Epidermal melanocyte (primary cell): Measurements from ENCODE around the gene GABBR1.
"Not testable (repeated sequence)": the region's sequence is repeated elsewhere in the genome, so short reads cannot be mapped to it uniquely, and the experiment has no call there.

Source experiments
- DNase-seq: peaks from one replicate; pipeline ENCODE4 v3.0.0; 2011; ENCODE audit warnings: low spot score; ENCODE audit not compliant: insufficient read length

Gene GABBR1

DNA sequence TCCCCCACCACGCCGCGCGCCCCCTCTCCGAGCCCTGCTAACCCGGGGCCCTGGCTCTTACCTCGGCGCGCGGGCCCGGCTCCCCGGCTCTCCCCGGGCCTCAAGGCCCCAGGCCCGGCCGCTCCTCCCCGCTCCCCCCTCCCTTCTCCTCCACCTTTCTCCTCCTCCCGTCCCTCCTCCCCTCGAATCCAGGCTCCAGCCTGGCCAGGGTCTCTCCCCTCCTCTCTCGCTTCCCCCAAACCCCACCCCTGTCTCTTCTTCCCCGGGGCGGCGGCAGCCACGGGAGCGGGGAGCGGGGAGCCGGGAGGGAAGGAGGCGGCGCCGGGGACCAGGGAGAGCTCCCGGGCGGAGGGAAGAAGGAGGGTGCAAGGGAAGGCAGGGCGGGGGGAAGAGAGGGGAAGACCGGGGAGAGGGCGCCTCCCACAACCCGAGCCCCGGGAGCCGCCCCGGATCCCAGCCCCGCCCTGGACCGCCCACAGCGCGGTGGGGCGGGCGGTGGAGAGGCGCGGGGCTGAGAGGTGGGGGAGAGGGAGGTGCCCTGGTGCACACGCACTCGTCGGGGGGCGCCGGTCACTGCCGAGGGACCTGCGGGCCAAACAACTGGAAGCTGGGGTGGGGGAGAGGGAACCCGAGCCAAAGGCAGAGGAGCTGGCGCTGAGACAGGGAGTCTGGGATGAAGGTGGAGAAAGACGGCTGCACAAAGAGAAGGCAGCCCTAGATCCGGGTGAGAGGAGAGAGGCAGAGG lies at the start of gene GABBR1:
GABBR1 (minus strand) TSS at position 395 of the 745 bp plus-strand sequence. CDS start 798 bp downstream, outside the sequence.
- peak; percentile 93 for DNase-seq

DNA sequence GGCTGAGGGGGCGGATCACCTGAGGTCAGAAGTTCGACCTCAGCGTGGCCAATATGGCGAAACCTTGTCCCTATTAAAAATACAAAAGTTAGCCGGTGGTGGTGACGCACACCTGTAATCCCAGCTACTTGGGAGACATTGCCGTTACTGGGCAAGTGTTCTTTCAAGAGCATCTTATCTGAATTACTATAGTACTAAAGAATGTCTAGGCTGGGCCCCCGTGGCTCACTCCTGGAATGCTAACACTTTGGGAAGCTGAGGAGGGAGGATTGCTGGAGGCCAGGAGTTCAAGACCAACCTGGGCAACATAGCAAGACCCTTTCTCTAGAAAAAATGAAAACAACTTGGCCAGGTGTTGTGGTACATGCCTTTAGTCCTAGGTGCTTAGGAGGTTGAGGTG lies 48.8 kb upstream of the GABBR1 start:
- no peak for DNase-seq

DNA sequence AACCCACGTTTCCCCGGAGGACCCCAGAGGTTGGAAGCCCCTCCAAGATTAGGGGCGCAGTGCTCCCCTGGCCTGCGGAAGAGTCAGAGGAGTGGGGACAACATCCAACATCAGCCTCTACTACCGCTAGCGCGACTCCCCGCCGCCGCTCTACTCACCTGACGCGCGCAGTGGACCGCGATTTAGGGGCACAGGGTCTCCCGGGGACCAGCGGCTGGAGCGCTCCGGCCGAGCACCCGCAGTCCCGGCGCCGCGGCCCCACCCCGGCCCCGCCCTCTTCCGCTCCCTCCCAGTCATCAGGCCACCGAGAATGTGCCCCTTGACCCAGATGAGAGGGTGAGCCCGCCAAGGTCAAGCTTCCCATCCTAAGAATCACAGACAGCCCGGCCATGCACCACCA lies 47.9 kb upstream of the GABBR1 start, which contains the start of gene ZFP57:
ZFP57 (minus strand) TSS at position 249 of the 400 bp plus-strand sequence. CDS start 4,149 bp downstream, outside the sequence.
- DNase-seq, result no peak

DNA sequence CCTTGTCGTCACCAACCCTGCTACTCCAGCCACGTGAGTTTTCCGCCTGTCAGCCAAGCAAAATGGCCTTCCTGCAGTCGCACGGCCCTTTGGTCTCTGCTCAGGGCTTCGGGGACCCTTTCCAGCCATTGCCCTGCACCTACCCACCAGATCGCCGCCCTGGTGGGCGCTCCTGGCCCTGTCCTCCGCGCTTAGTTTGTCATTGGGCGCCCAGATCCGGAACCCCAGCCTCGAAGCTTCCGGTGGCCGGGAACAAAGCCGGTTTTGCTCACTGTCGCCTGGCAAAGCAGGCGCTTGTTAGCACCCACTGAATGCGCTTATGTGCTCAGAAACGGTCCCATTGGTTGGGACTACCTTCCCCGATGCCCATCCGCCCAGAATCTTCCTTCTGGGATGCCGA lies 47.4 kb upstream of the GABBR1 start:
- no peak for DNase-seq

DNA sequence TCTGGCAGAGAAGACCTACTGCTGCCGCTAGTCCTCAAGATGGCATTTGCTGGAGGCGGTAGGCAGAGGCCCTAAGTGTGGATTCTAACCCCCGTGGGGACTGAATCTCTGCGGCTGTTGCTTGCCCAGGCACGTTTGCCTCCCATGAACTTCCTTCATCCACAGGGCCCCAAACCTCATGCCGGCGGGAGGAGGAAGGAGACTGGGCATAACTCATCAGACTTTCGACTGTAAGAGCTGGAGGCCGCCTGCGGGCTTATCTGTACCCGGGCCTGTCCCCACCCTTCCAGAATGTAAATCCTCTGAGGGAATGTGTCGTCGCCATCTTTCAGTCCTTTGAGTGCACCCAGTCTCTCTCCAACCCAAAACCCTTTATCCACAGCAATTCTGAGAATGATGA lies 47.0 kb upstream of the GABBR1 start:
- no peak for DNase-seq

DNA sequence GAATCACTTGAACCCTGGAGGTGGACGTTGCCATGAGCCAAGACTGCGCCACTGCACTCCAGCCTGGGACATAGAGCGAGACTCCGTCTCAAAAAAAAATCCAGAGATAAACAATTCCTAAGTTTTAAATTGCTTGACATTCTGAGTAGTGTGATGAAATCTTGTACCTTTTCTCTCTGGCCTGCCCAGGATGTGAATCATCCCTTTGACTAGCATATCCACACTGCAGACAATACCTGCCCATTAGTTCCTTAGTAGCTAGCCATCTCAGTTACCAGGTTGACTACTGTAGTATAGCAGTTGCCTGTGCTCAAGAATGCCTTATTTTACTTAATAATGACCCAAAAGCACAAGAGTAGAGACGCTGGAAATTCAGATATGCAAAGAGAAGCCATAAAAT lies 45.1 kb upstream of the GABBR1 start:
- no peak for DNase-seq

DNA sequence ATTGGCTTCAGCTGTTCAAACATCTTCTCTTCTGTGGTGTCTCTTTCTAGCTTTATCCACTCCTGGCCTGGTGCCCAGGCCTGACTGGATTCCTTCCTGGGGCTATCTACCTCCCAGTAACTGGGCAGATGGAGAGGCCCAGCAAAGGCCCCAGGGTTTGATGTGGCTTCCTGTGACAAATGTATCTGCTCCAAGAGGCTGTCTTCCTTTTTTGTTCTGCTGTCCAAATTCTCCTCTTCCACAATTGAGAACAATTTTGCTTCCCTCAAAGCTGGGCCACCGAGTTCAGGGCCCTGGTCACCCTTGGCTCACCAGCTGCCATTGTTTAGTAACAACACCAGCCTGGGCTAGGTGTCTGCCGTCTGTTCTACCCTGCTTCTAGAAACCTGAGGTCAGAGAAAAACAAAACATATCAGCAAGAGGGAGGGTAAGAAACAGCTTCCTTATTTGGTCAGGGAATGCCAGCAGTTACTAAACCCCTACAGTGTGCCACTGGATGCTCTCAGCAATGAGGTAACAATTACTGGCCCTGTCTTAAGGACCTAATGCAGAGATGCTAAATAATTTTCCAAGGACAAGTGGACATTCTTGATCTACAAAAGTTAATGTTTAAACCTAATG lies 44.1 kb upstream of the GABBR1 start:
- no peak for DNase-seq

DNA sequence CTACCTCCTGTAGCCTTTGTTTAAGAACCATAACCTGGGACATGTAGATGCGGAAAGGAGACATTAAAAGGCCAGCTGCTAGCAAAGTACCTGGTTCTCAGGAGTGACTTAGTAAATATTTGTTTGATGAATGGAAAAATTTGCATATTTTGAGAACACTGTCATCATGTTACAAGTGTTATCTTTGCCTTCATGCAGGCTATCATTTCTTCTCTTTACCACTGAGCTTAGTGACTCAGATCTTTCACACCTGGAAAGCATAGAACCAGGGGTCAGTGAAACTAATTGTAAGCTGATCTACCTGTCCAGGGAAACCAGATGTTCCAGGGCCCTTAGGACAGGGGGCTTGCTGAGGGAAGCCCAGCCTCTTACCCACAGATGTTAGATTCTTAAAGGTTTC lies 42.6 kb upstream of the GABBR1 start:
- no peak for DNase-seq

DNA sequence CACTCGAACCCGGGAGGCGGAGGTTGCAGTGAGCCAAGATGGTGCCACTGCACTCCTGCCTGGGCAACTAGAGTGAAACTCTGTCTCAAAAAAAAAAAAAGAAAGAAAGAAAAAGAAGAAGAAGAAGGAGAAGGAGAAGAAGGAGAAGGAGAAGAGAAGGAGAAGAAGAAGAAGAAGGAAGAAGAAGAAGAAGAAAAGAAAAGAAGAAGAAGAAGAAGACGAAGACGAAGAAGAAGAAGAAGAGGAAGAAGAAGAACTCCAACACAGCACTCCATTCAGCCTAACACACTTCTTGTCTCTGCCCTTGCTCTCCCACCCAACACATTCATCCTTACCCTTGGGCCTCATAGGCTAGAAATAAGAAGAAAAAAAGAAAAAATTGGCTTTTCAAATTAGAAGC lies 41.0 kb upstream of the GABBR1 start:
- no peak for DNase-seq

DNA sequence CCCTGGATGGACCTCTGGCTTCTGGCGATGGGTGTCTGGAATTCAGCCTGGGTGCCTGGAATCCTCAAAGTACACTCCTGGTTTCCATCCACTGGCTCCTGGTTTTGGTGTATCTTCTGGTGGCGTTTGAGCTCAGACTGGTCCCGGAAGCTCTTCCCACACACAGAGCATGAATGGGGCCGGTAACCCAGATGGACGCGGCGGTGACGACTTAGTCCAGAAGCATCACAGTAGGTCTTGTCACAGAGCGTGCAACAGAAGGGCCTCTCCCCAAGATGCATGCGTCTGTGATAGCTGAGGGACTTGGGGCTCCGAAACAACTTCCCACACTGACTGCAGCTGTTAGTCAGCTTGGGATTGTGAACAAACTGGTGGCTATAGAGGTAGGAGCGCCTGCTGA lies 40.2 kb upstream of the GABBR1 start:
- no peak for DNase-seq

DNA sequence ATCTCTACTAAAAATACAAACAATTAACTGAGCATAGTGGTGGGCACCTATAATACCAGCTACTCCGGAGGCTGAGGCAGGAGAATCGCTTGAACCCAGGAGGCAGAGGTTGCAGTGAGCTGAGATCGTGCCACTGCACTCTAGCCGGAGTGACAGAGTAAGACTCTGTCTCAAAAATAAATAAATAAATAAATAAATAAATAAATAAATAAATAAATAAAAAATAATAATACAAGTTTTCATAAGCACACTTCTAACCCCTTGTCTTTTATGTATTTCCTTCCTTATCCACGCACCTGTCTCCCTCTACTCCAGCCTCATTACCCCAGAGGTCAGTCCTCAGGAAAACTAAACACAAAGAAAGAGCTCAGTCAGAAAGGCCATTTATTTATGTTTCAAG lies 39.1 kb upstream of the GABBR1 start:
- not testable (repeated sequence) for DNase-seq

DNA sequence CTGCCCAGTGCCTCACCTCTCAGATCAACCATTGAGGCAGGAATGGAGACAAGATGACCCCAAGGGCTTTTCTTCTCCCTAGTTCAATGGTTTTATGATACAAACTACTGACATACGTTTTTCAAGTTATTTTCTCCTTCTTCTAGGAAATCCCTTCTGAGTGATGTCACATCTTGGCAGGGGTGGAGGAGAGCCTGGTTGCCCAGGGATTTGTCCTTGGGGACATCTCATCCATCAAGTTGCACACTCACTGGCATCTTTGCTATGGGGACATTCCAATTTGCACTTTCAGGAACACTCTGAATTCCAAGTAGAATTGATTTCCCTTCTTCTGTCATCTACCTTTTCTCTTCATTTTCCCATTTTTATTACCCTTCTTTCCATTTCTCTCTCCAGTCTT lies 38.0 kb upstream of the GABBR1 start:
- DNase-seq, result no peak

DNA sequence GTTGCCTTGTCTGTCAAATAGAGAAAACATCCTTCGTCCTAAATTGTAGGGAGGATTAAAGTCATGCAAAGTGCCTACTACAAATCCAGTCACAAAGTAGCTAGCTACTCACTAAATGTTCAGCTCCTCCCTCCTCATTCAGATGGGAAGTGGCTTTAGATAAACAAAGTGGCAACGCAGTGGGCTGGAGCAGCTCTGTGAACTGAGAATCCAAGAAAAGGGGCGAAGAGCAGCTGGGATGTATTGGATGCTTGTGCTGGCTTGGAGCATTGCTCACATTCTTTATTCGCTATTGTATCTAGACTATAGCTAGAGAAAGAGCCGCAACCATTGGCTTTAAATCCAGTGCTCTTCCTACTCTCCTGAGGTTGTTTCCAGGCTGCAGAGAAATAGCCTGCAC lies 34.2 kb upstream of the GABBR1 start:
- DNase-seq, result no peak

DNA sequence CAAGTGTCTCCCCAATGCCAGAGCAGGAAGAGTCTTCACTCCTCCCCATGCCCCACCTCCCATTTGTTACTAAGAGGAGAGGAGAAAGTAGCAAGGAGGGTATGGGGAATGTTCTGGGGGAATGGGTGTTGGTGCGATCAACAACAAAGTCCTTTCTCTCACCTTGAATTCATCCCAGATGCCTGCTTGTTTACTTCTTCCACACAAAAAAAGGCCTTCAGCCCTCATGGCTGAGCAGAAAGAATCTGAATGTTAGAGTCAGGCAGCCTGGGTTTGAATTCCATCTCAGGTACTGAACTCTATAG lies 33.8 kb upstream of the GABBR1 start:
- no peak for DNase-seq

DNA sequence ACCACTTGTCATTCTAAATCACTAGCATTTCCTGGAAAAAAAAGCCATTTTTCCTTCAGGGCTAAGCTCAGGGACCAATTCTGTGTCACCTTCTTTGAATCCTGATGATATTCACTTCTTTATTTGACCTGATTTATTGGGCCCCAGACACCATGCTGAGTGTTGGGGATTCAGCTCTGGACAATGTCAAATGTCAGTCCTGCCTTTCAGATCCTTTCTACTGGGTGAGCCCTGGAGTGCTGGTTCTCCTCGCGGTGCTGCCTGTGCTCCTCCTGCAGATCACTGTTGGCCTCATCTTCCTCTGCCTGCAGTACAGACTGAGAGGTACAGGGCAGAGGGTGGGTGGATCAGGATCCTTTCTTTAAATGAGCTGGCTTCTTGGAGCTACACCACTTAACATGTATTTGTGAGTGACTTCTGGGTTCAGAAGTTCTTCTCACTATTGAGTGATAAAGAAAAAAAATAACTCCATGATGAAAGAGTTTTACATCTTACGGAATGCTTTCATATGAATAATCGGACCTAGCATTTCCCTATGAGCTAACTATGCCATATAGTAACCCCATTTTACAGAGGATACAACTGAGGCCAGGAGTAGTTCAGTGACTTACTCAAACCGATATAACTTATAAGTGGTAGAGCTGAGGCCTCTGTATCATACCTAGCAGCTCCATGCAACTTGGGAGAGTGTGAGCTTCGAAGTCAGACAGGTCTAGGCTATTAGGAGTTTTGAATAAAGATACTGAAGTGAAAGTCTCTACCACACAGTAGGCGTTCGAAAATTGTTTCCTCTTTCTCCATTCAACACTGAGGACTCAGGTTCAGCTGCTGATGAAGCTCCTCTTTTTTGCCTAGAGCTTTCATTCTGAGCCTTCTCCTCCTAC lies 33.2 kb upstream of the GABBR1 start:
- no peak for DNase-seq

DNA sequence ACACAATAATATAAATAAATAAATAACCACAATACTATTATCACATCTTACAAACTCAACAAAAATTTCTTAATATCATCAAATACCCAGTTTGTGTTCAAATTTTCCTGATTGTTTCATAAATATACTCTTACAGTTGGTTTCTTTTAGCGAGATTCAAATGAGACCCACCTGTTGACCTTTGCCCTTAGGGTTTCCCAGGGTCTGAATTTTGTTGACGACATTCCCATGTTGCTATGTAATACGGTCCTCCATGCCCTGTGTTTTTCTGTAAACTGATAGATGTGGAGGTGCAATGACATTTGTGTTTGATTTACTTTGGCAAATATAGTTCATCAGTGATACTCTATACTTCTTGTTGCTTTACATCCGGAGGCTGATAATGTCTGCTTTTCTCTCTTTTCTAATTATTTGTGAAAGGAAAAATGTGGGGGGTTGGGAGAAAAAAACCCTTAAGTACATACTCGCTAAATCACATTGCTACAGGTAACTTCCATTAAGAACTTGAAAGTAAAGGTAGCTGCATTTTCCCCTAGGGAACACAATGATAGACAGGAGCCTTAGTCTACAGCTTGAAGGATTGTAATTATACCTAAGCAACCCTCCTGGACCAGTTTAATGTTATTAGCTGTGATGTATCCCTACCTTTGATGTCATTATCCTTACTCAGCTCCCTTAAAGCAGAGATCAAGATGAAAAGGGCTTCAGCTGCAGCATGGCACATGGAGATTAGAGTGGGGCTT lies 30.5 kb upstream of the GABBR1 start:
- no peak for DNase-seq

DNA sequence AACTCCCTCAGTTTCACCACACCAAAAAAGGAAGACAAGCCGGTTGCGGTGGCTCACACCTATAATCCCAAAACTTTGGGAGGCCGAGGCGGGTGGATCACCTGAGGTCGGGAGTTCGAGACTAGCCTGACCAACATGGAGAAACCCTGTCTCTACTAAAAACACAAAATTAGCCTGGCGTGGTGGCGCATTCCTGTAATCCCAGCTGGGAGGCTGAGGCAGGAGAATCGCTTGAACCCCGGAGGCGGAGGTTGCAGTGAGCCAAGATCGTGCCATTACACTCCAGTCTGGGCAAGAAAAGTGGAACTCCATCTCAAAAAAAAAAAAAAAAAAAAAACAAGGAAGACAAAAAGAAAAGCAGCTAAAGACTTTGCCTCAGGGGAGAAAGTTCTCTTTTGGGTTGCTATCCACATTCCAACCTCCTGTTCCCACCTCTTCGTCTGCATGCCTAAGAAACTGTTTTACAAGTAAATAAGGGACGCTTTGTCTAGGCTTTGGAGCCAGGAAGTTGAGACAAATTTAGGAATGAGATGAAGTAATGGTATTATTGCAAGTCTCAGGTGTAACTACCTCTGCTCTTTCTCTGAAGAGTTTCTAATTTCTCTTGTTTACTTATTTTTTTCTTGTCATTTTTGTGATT lies 28.6 kb upstream of the GABBR1 start:
- DNase-seq, result not testable (repeated sequence)

DNA sequence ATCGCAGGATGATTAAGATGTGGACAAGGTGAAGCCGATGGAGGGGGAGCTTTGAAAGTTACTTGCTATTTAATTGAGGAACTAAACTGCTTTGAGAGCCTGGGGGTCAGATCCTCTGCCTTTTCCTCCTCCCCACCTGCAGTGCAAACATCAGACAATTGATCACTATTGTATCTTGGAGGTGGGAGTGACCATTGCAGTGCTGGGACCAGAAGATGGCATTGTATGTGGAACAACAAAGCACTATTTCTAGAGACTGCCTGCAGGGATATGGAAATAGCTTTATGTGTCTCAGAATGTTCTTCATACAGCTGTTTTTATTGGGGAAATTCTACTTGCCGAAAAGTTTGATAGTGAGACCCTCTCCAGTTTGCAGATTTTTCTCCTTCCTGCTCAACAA lies 28.1 kb upstream of the GABBR1 start:
- no peak for DNase-seq

DNA sequence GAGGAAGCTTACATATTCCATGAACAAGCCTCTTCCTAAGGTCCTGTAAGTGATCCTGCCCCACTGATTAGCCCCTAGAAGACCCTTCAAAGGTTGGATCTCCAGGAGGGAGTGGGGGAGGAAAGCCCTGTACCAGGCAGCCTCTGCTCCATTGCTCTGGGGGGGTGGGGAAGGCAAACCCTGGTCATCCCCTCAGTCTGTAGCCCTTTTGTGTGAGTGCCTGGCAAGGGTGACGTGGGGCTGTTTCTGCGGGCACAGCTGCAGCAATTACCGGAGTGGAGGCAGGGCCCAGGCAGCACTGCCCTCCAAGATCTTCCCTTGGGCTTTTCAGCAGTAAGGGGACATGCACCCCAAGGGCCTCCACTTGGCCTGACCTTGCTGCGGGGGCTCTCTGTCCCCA lies 23.8 kb upstream of the GABBR1 start, which contains the start of gene MOG:
MOG (plus strand) TSS at position 295 of the 400 bp plus-strand sequence. CDS start 118 bp downstream, outside the sequence.
- no peak for DNase-seq

DNA sequence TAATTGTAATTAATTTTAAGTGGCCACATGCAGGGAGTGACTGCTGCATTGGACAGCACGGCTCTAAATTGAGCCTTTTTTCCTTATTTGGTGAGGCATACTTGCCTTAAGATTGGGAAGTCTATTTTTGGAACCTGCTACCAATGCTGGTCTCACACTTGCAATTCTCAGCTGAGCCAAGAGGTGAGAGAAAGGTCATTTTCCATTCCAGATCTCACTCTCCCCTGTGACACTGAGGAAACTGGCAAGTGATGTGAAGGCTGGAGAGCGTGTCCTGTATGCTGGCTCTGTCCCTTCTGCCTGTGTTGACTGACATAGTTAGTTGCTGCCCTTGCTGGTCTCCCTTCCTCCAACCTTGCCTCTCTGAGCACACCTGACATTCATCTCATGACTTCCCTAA lies 23.2 kb upstream of the GABBR1 start:
- no peak for DNase-seq

DNA sequence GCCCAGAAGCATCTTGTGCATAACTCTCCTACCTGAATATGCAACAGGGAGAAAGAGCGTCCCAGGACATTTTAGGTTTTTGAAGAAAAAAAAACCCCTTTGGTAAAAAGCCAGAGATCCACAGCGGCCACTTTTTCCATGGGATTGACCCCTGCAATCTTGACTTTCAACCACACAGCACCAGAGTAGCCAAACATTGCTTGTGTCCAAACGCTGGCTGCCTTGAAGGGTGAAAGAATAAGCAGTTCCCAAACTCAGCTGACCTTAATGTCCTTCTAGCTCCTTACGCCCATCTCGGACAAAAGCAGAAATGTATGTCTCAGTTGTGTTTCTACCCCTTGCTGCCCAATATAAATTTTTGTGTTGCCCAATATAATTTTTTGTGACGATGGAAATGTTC lies 22.7 kb upstream of the GABBR1 start:
- no peak for DNase-seq
